ENCODE measurements around the gene OR2V1.

Gene OR2V1

DNA sequence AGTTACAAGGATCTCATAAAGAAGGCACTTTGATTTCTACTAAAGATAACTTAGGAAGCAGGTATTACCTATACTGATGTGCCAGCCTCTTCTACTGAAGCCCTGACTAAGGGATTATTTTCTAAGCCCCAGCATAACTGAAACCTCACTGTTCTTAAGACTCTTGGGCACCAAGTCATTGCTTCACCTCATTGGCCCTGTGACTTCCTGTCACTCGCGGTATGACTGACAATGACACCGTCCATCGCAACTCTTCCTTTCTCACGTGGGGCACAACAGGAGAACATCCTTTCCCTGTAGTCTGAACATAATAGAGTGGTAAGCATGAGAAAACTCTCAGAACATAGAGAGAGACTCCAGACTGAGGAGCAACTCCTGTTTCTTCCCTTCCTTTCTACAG, 22.8 kb upstream of the OR2V1 start:
- no peak overlapping the region for H3K4me3 ChIP-seq (ENCODE audit: low read length)
- H3K27me3 ChIP-seq (ENCODE audit: low read depth, low read length) = no peaks in the 10 kb centered on the region
- H3K79me2 ChIP-seq (ENCODE audit: low read length) = no peaks in the 10 kb centered on the region
- H3K9ac ChIP-seq (ENCODE audit: low read length) = no peak overlapping the region
- no peak overlapping the region for H3K4me2 ChIP-seq (ENCODE audit: low read length)
- H4K20me1 ChIP-seq (ENCODE audit: insufficient read depth, low read length) = no peaks in the 10 kb centered on the region
- peaks cover 44% of the 10 kb centered on the region for H3K4me1 ChIP-seq (ENCODE audit: low read length)
- H3K36me3 ChIP-seq (replicated peaks; ENCODE audit: low read depth, low read length) = no peaks in the 10 kb centered on the region
- H3K27ac ChIP-seq (ENCODE audit: low read length) = no peak overlapping the region
- no peaks in the 10 kb centered on the region for H3K9me3 ChIP-seq (ENCODE audit: insufficient read depth, low read length)
- TF ChIP-seq, protein P1, sequence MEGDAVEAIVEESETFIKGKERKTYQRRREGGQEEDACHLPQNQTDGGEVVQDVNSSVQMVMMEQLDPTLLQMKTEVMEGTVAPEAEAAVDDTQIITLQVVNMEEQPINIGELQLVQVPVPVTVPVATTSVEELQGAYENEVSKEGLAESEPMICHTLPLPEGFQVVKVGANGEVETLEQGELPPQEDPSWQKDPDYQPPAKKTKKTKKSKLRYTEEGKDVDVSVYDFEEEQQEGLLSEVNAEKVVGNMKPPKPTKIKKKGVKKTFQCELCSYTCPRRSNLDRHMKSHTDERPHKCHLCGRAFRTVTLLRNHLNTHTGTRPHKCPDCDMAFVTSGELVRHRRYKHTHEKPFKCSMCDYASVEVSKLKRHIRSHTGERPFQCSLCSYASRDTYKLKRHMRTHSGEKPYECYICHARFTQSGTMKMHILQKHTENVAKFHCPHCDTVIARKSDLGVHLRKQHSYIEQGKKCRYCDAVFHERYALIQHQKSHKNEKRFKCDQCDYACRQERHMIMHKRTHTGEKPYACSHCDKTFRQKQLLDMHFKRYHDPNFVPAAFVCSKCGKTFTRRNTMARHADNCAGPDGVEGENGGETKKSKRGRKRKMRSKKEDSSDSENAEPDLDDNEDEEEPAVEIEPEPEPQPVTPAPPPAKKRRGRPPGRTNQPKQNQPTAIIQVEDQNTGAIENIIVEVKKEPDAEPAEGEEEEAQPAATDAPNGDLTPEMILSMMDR (IDR thresholded peaks at IDR 0.05; ENCODE audit: low read depth, low read length) = no peak
- TF ChIP-seq EZH2phosphoT487 (IDR thresholded peaks at IDR 0.05; ENCODE audit: low read depth) = no peak
- 0 out of 2 replicates have a peak overlapping the region, but pooled peaks have one; percentile 23 for H2AFZ ChIP-seq (ENCODE audit: low read depth, low read length)

DNA sequence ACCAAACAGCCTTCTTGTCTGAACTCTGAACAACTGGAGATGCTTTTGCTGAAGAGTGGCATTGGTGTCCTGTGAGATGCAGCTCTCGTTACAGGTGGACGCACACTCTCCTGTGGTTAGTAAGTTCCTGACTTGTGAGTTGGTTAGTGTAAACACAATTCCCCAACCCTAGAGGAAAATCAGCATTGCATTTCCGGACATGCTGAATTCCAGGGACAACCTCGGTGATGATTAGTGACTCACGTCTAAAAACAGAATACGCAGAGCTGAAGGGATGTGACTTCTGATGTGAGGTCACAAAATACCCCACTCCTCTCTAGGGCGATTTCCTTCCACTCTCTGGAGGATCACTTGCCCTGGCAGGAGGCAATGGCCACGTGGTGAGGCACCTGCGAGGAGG, 21.4 kb upstream of the OR2V1 start:
- Histone ChIP-seq H3K4me3 (ENCODE audit: low read length) (no peak overlapping the region), H2AFZ (ENCODE audit: low read depth, low read length) (no peak overlapping the region)

GRCh38 chr5:181151146-181151545, 20.2 kb upstream of the OR2V1 start:
- Histone ChIP-seq H3K27me3 (ENCODE audit: low read depth, low read length) (no peaks in the 10 kb centered on the region), H2AFZ (ENCODE audit: low read depth, low read length) (no peak overlapping the region), H3K9me3 (ENCODE audit: insufficient read depth, low read length) (no peaks in the 10 kb centered on the region), H3K9ac (ENCODE audit: low read length) (peak overlapping the region; percentile 38; the same call in 1 of the 2 replicates), H3K4me2 (ENCODE audit: low read length) (peak overlapping the region; percentile 68), H3K27ac (ENCODE audit: low read length) (no peak overlapping the region), H4K20me1 (ENCODE audit: insufficient read depth, low read length) (no peaks in the 10 kb centered on the region), H3K4me3 (ENCODE audit: low read length) (peak overlapping the region; percentile 48), H3K36me3 (replicated peaks; ENCODE audit: low read depth, low read length) (no peaks in the 10 kb centered on the region), H3K79me2 (ENCODE audit: low read length) (no peaks in the 10 kb centered on the region), H3K4me1 (ENCODE audit: low read length) (peaks cover 34% of the 10 kb centered on the region)
- TF ChIP-seq, protein P1 (IDR thresholded peaks at IDR 0.05; ENCODE audit: low read depth, low read length) = peak; percentile 26
- no peak for TF ChIP-seq EZH2phosphoT487 (IDR thresholded peaks at IDR 0.05; ENCODE audit: low read depth)

More for the DNA sequence above, 21.4 kb upstream of the OR2V1 start:
- no peak for TF ChIP-seq EZH2phosphoT487 (IDR thresholded peaks at IDR 0.05; ENCODE audit: low read depth)
- TF ChIP-seq, protein P1 (IDR thresholded peaks at IDR 0.05; ENCODE audit: low read depth, low read length) = no peak
- H3K4me1 ChIP-seq (ENCODE audit: low read length) = peaks cover 44% of the 10 kb centered on the region
- H3K4me2 ChIP-seq (ENCODE audit: low read length) = no peak overlapping the region
- H4K20me1 ChIP-seq (ENCODE audit: insufficient read depth, low read length) = no peaks in the 10 kb centered on the region
- H3K27me3 ChIP-seq (ENCODE audit: low read depth, low read length) = no peaks in the 10 kb centered on the region
- H3K36me3 ChIP-seq (replicated peaks; ENCODE audit: low read depth, low read length) = no peaks in the 10 kb centered on the region
- no peaks in the 10 kb centered on the region for H3K79me2 ChIP-seq (ENCODE audit: low read length)
- H3K27ac ChIP-seq (ENCODE audit: low read length) = no peak overlapping the region
- H3K9me3 ChIP-seq (ENCODE audit: insufficient read depth, low read length) = no peaks in the 10 kb centered on the region
- no peak overlapping the region for H3K9ac ChIP-seq (ENCODE audit: low read length)

- Histone ChIP-seq H3K79me2 (ENCODE audit: low read length) (no peaks in the 10 kb centered on the region), H3K9ac (ENCODE audit: low read length) (peak overlapping the region; percentile 38), H3K27ac (ENCODE audit: low read length) (peak overlapping the region; percentile 37), H3K9me3 (ENCODE audit: insufficient read depth, low read length) (peaks cover 6% of the 10 kb centered on the region; the same call in 1 of the 2 replicates), H3K4me2 (ENCODE audit: low read length) (peak overlapping the region; percentile 68), H3K27me3 (ENCODE audit: low read depth, low read length) (no peaks in the 10 kb centered on the region), H4K20me1 (ENCODE audit: insufficient read depth, low read length) (no peaks in the 10 kb centered on the region), H3K4me3 (ENCODE audit: low read length) (peak overlapping the region; percentile 48), H2AFZ (ENCODE audit: low read depth, low read length) (no peak overlapping the region), H3K4me1 (ENCODE audit: low read length) (peaks cover 32% of the 10 kb centered on the region), H3K36me3 (replicated peaks; ENCODE audit: low read depth, low read length) (no peaks in the 10 kb centered on the region)
- TF ChIP-seq, protein P1 (IDR thresholded peaks at IDR 0.05; ENCODE audit: low read depth, low read length) = no peak
- no peak for TF ChIP-seq EZH2phosphoT487 (IDR thresholded peaks at IDR 0.05; ENCODE audit: low read depth)
Measured at GRCh38 chr5:181149806-181150733, 19.1 kb upstream of the OR2V1 start.

Data from OCI-LY3 (cell line).